B cell (primary cell): ENCODE data around the gene C14orf119. TPM values are rescaled to one million over a fixed set of nuclear protein-coding genes. Genes with fewer than 3 reads are reported as not detected.

Source experiments
- ATAC-seq: fragments of 200-7000 bp; cut with Tn5 transposase; one replicate; pipeline ENCODE4 v1.10.0; 2021; ENCODE audit warnings: low read depth, mild to moderate bottlenecking, moderate number of reproducible peaks, moderate library complexity
- CTCF ChIA-PET: fragments of 350-600 bp; sonication (Branson Sonifier 250); formaldehyde crosslinking; loops from one replicate; lab custom pipeline; 2021; ENCODE audit warnings: antibody characterized with exemption, inconsistent platforms; lab: Charles Lee
- POLR2A ChIA-PET: fragments of 350-600 bp; sonication (Branson Sonifier 250); formaldehyde crosslinking; loops from one replicate; lab custom pipeline; 2021; ENCODE audit warnings: antibody characterized with exemption; lab: Charles Lee
- DNase-seq: peaks from one replicate; pipeline ENCODE4 v3.0.0; 2013
- H2AFZ ChIP-seq: 2 replicates; pipeline ENCODE4 v1.6.1; 2012; ENCODE audit warnings: mild to moderate bottlenecking, low read depth, low read length; ENCODE audit not compliant: insufficient read depth, poor library complexity, severe bottlenecking
- H3K27ac ChIP-seq, 2 donors: 1 replicate in 1 of 2; 2 replicates in 1 of 2; pipeline ENCODE4 v1.5.1; 2012 to 2013; ENCODE audit warnings: low read length in 2 of 2, mild to moderate bottlenecking in 2 of 2, moderate library complexity in 1 of 2
- H3K27me3 ChIP-seq, 4 experiments: fragments of 200-600 bp in 1 of 4; sonication (generic) in 1 of 4; replicated peaks in 1 of 4; 1 replicate in 2 of 4; 2 replicates in 2 of 4; pipeline versions ENCODE4 v1.6.1 to v1.7.0; 2013 to 2016; ENCODE audit warnings: low read length in 3 of 4, mild to moderate bottlenecking in 2 of 4, mixed read lengths in 1 of 4, moderate library complexity in 1 of 4; ENCODE audit not compliant: insufficient read depth in 4 of 4, control insufficient read depth in 3 of 4; ENCODE audit errors: control extremely low read depth in 1 of 4
- H3K36me3 ChIP-seq, 2 experiments: replicated peaks in 1 of 2; 1 replicate in 1 of 2; 2 replicates in 1 of 2; pipeline versions ENCODE4 v1.6.1 to v1.7.1; 2013; ENCODE audit warnings: low read length in 1 of 2; ENCODE audit not compliant: insufficient read depth in 2 of 2, control insufficient read depth in 1 of 2; ENCODE audit errors: control extremely low read depth in 1 of 2, extremely low read depth in 1 of 2
- H3K4me1 ChIP-seq, 2 donors: fragments of 200-600 bp in 1 of 2; sonication (generic) in 1 of 2; 1 replicate in 1 of 2; 2 replicates in 1 of 2; pipeline versions ENCODE4 v1.5.1 to v1.6.1; 2013 to 2017; ENCODE audit warnings: low read length in 2 of 2; ENCODE audit not compliant: control insufficient read depth in 2 of 2, insufficient read depth in 2 of 2
- H3K4me2 ChIP-seq: replicated peaks from 2 replicates; pipeline ENCODE3; 2012; ENCODE audit warnings: mild to moderate bottlenecking, low read depth, low read length; ENCODE audit not compliant: poor library complexity, severe bottlenecking
- H3K4me3 ChIP-seq, 5 experiments: fragments of 200-600 bp in 1 of 5; sonication (generic) in 1 of 5; 1 replicate in 3 of 5; 2 replicates in 2 of 5; pipeline versions ENCODE4 v1.5.1 to v1.7.0; 2011 to 2016; ENCODE audit warnings: low read length in 4 of 5, mild to moderate bottlenecking in 4 of 5, low read depth in 2 of 5, control low read depth in 1 of 5, moderate library complexity in 1 of 5; ENCODE audit not compliant: insufficient read depth in 1 of 5; ENCODE audit errors: control extremely low read depth in 1 of 5, extremely low read depth in 1 of 5
- H3K79me2 ChIP-seq: fragments of 200-600 bp; sonication (generic); one replicate; pipeline ENCODE4 v1.6.0; 2016; ENCODE audit warnings: low read length; ENCODE audit not compliant: control insufficient read depth, insufficient read depth
- H3K9ac ChIP-seq: fragments of 200-600 bp; sonication (generic); 2 replicates; pipeline ENCODE4 v1.6.1; 2017; ENCODE audit warnings: mild to moderate bottlenecking, low read length, moderate library complexity
- H3K9me3 ChIP-seq, 3 donors: one replicate each; pipeline versions ENCODE4 v1.6.1 to v1.7.1; 2013; ENCODE audit warnings: low read length in 2 of 3; ENCODE audit not compliant: control insufficient read depth in 2 of 3, insufficient read depth in 1 of 3; ENCODE audit errors: control extremely low read depth in 1 of 3
- H4K20me1 ChIP-seq: 2 replicates; pipeline ENCODE4 v1.6.0; 2012; ENCODE audit warnings: mild to moderate bottlenecking, low read length; ENCODE audit not compliant: insufficient read depth, control insufficient read depth, poor library complexity, severe bottlenecking
- H3K27ac Mint-ChIP-seq: one replicate; pipeline ENCODE4 v1.8.0; 2021; ENCODE audit warnings: mixed read lengths
- H3K27me3 Mint-ChIP-seq: one replicate; pipeline ENCODE4 v1.8.0; 2021; ENCODE audit warnings: mixed read lengths
- H3K4me1 Mint-ChIP-seq: one replicate; pipeline ENCODE4 v1.8.0; 2021; ENCODE audit warnings: mixed read lengths
- H3K4me3 Mint-ChIP-seq: one replicate; pipeline ENCODE4 v1.8.0; 2021; ENCODE audit warnings: mixed read lengths
- H3K9me3 Mint-ChIP-seq: one replicate; pipeline ENCODE4 v1.8.0; 2022; ENCODE audit warnings: mixed read lengths; ENCODE audit not compliant: insufficient read depth
- CTCF ChIP-seq: fragments of 200-600 bp; IDR thresholded peaks from one replicate; pipeline ENCODE4 v1.8.0; 2022; ENCODE audit warnings: antibody characterized with exemption, mild to moderate bottlenecking
- EZH2 ChIP-seq: IDR thresholded peaks from 2 replicates; pipeline ENCODE4 v1.6.1; 2012; ENCODE audit warnings: borderline replicate concordance, low read depth, mild to moderate bottlenecking, moderate library complexity, low read length; ENCODE audit not compliant: insufficient read depth, poor library complexity, severe bottlenecking
- WGBS: methylation state at CpG from one replicate; pipeline ENCODE4 v1.1.5; 2013; ENCODE audit warnings: missing lambda C conversion rate; ENCODE audit not compliant: insufficient coverage; 5-methylcytosine and 5-hydroxymethylcytosine counted together
- intact Hi-C: fragments of 100-400 bp; cut with micrococcal nuclease; formaldehyde crosslinking; loops from one replicate; pipeline ENCODE4 v1.10.0; 2022
- polyA plus RNA-seq: library from polyadenylated mRNA; depleted of rRNA; stranded (reverse); fragments of >200 nt; gene quantifications from 2 replicates; pipeline ENCODE4 v1.2.3, GENCODE V29; 2012
- total RNA-seq, 2 donors: library from RNA; stranded (reverse); fragments of 120-200 nt in 1 of 2; gene quantifications; 1 replicate in 1 of 2; 2 replicates in 1 of 2; pipeline versions ENCODE4 v1.2.3 to v1.2.4, GENCODE V29; 2013 to 2022

Gene C14orf119
- total and polyA plus RNA-seq, 2 donors (not counting 1 experiment from before 2014, with no cell fraction given) = 12.2 to 30.6 TPM

GRCh38 chr14:23125011-23125410 lies 29.7 kb downstream of the C14orf119 start:
- Histone ChIP-seq H3K4me3 (no peak overlapping the region), H3K4me2 (no peak overlapping the region), H3K36me3 (no peaks in the 10 kb centered on the region), H4K20me1 (no peaks in the 10 kb centered on the region), H3K79me2 (no peaks in the 10 kb centered on the region), H3K9me3 (no peaks in the 10 kb centered on the region), H3K4me1 (peaks cover 27 to 33% of the 10 kb centered on the region in 2 donors), H3K27me3 (no peaks in the 10 kb centered on the region), H2AFZ (no peak overlapping the region), H3K27ac (no peak overlapping the region), H3K9ac (no peak overlapping the region)
- no peak overlapping the region for H3K4me3 Mint-ChIP-seq
- no peaks in the 10 kb centered on the region for H3K27me3 Mint-ChIP-seq
- WGBS = 71% methylated on average over 1 of the region's 3 CpGs
- ChIA-PET POLR2A (no interaction called here), CTCF (interaction anchor here (0.6 to 9.6 kb wide), 4 partner anchors 48 to 436 kb away, joined by 3 to 249 read pairs (median 14); partner anchors contain the start of gene SLC7A8)
- ATAC-seq (no peak), DNase-seq (no peak)
- intact Hi-C loops = no loop called here
- H3K27ac Mint-ChIP-seq = no peak overlapping the region
- peaks cover 32% of the 10 kb centered on the region for H3K4me1 Mint-ChIP-seq
- H3K9me3 Mint-ChIP-seq = no peaks in the 10 kb centered on the region
- TF ChIP-seq EZH2 = no peak
- no peak for TF ChIP-seq CTCF

- Mint-ChIP-seq H3K4me3 (no peak overlapping the region), H3K27me3 (no peaks in the 10 kb centered on the region), H3K27ac (no peak overlapping the region), H3K9me3 (no peaks in the 10 kb centered on the region), H3K4me1 (peaks cover 25% of the 10 kb centered on the region)
- ChIA-PET POLR2A (no interaction called here), CTCF (interaction anchor here (6.5 to 9.6 kb wide), 2 partner anchors 49 to 59 kb away, joined by 25 to 249 read pairs; partner anchors contain the start of gene SLC7A8)
- H3K79me2 ChIP-seq = no peaks in the 10 kb centered on the region
- H3K27ac ChIP-seq = no peak overlapping the region
- H3K4me1 ChIP-seq = peaks cover 17 to 23% of the 10 kb centered on the region in 2 donors
- intact Hi-C loops = no loop called here
- no peaks in the 10 kb centered on the region for H3K27me3 ChIP-seq
- WGBS = 96% methylated on average over 6 of the region's 9 CpGs
- no peaks in the 10 kb centered on the region for H4K20me1 ChIP-seq
- no peak for ATAC-seq
- TF ChIP-seq CTCF (no peak), EZH2 (no peak)
- H3K9me3 ChIP-seq = no peaks in the 10 kb centered on the region
- no peak overlapping the region for H3K9ac ChIP-seq
- no peak overlapping the region for H3K4me3 ChIP-seq
- H3K36me3 ChIP-seq = no peaks in the 10 kb centered on the region
- no peak for DNase-seq
- no peak overlapping the region for H3K4me2 ChIP-seq
- no peak overlapping the region for H2AFZ ChIP-seq
Measured at GRCh38 chr14:23125933-23126524, 30.7 kb downstream of the C14orf119 start.
